ENCODE measurements around the gene IGSF3. TPM values are rescaled to one million over a fixed set of nuclear protein-coding genes. Genes with fewer than 3 reads are reported as not detected.

The IGSF3 gene
- total RNA-seq, 4 donors from 2014 or later, result 42.2 to 60.0 (median 55.4) TPM

- H3K27ac ChIP-seq, result peak overlapping the region in 3 of 4 donors; percentile 13 to 77 (median 56)
- WGBS, 2 donors, result 62 to 63% methylated on average over 1 of the region's 1 CpG
- no peaks in the 10 kb centered on the region for H3K9me3 ChIP-seq
- intact Hi-C loops (cut with DNase I), result no loop called here
- no peak for DNase-seq
- H3K4me3 ChIP-seq, result no peak overlapping the region
- H3K27me3 ChIP-seq, result no peaks in the 10 kb centered on the region
- peaks cover 8 to 50% (median 9%) of the 10 kb centered on the region in 3 donors for H3K4me1 ChIP-seq
- no peak for TF ChIP-seq CTCF (IDR thresholded peaks at IDR 0.05)
- no peak for TF ChIP-seq POLR2A (IDR thresholded peaks at IDR 0.05)
- peaks cover 3 to 82% (median 15%) of the 10 kb centered on the region in 3 donors for H3K36me3 ChIP-seq
Observed at GRCh38 chr1:116537898-116538297, 129.6 kb downstream of the IGSF3 start.

- WGBS, 2 donors, result 23 to 47% methylated on average over 3 of the region's 3 CpGs
- no peaks in the 10 kb centered on the region for H3K27me3 ChIP-seq
- H3K36me3 ChIP-seq, result peaks cover 3 to 82% (median 14%) of the 10 kb centered on the region in 3 donors
- H3K4me3 ChIP-seq, result no peak overlapping the region
- H3K4me1 ChIP-seq, result peaks cover 8 to 44% (median 9%) of the 10 kb centered on the region in 3 donors
- intact Hi-C loops (cut with DNase I), result no loop called here
- TF ChIP-seq POLR2A (IDR thresholded peaks at IDR 0.05), result no peak
- no peak for TF ChIP-seq CTCF (IDR thresholded peaks at IDR 0.05)
- H3K27ac ChIP-seq, result peak overlapping the region; percentile 35 to 77 (median 60)
- DNase-seq, result no peak
- H3K9me3 ChIP-seq, result no peaks in the 10 kb centered on the region
Observed at GRCh38 chr1:116537040-116537831, 130.3 kb downstream of the IGSF3 start.

GRCh38 chr1:116534014-116534739, 133.4 kb downstream of the IGSF3 start:
- TF ChIP-seq CTCF (IDR thresholded peaks at IDR 0.05) (no peak), POLR2A (IDR thresholded peaks at IDR 0.05) (no peak)
- intact Hi-C loops (cut with DNase I), result no loop called here
- WGBS, 2 donors, result 88 to 92% methylated on average over 26 to 35 of the region's 45 CpGs
- no peak for DNase-seq
- Histone ChIP-seq H3K4me1 (peaks cover 8 to 34% (median 9%) of the 10 kb centered on the region in 3 donors), H3K27ac (no peak overlapping the region), H3K4me3 (no peak overlapping the region), H3K36me3 (peaks cover 3 to 58% (median 14%) of the 10 kb centered on the region in 3 donors), H3K27me3 (no peaks in the 10 kb centered on the region), H3K9me3 (no peaks in the 10 kb centered on the region)

DNA sequence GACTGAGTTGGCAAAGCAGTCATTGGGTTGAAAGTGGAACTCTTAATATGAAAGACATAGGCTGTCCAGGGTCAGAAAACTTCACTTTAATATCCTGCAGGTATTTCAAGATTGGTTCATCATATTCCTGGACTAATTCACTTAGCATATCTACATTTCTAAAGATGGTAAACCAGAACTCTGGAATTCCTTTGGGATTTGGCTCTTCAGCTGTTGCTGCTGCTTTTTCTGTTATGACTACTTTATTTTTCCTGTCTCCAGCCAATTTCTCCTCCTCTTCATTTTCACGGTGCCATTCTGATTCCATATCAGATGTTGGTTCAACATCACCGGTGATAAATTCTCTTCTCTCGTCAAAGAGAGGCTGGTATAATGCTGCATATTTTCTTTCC, 134.1 kb downstream of the IGSF3 start:
- Histone ChIP-seq H3K4me1 (peaks cover 8 to 30% (median 8%) of the 10 kb centered on the region in 3 donors), H3K27ac (no peak overlapping the region), H3K9me3 (no peaks in the 10 kb centered on the region), H3K27me3 (no peaks in the 10 kb centered on the region), H3K36me3 (peaks cover 3 to 50% (median 7%) of the 10 kb centered on the region in 3 donors), H3K4me3 (no peak overlapping the region)
- 63 to 94% methylated on average over 3 of the region's 3 CpGs for WGBS, 2 donors
- TF ChIP-seq POLR2A (IDR thresholded peaks at IDR 0.05), result no peak
- no peak for TF ChIP-seq CTCF (IDR thresholded peaks at IDR 0.05)
- no peak for DNase-seq
- intact Hi-C loops (cut with DNase I), result no loop called here

Measured in esophagus squamous epithelium (tissue), 5 donors.